SK-MEL-5 (cell line): Measurements from ENCODE around the gene SPAG9. TPM values are rescaled to one million over a fixed set of nuclear protein-coding genes. Genes with fewer than 3 reads are reported as not detected.

ENCODE experiments used
- DNase-seq: peaks from one replicate; pipeline ENCODE4 v3.0.0-alpha.2; 2016; ENCODE audit warnings: low read depth, low spot score
- in situ Hi-C: cut with HindIII; loops from 2 replicates; pipeline ENCODE4 v1.10.0; 2016; ENCODE audit warnings: low sequenced_read_pairs, high pct_unique_total_duplicates, low pct_unique_long_range_greater_than_20kb
- total RNA-seq: library from RNA; depleted of rRNA; stranded (reverse); fragments of >200 nt; shearing (Covaris generic); gene quantifications from 2 replicates; pipeline ENCODE4 v1.2.3, GENCODE V29; 2014

Gene SPAG9
- total RNA-seq, 1 experiment from 2014 or later: 103 TPM

- in situ Hi-C loops: no loop called here
- DNase-seq: no peak
Measured at GRCh38 chr17:51017270-51017669, 103.4 kb downstream of the SPAG9 start.

GRCh38 chr17:51016099-51016498, 104.6 kb downstream of the SPAG9 start:
- DNase-seq: no peak
- in situ Hi-C loops: no loop called here

GRCh38 chr17:51015145-51015558, 105.5 kb downstream of the SPAG9 start:
- in situ Hi-C loops: no loop called here
- DNase-seq: no peak

- no peak for DNase-seq
- in situ Hi-C loops: no loop called here
Measured at GRCh38 chr17:51014129-51014528, 106.5 kb downstream of the SPAG9 start.

- DNase-seq: no peak
- in situ Hi-C loops: no loop called here
Measured at GRCh38 chr17:51013322-51013721, 107.3 kb downstream of the SPAG9 start.

GRCh38 chr17:51012538-51012937, 108.1 kb downstream of the SPAG9 start:
- DNase-seq: no peak
- in situ Hi-C loops: no loop called here

- in situ Hi-C loops: no loop called here
- peak; percentile 58 for DNase-seq
Measured at GRCh38 chr17:51010173-51010675, 110.4 kb downstream of the SPAG9 start.

- in situ Hi-C loops: no loop called here
Measured at GRCh38 chr17:51006601-51007000, 114.1 kb downstream of the SPAG9 start.

GRCh38 chr17:51005768-51006167, 114.9 kb downstream of the SPAG9 start:
- in situ Hi-C loops: no loop called here
- no peak for DNase-seq

More at GRCh38 chr17:51006601-51007000, 114.1 kb downstream of the SPAG9 start:
- DNase-seq: no peak

GRCh38 chr17:51004249-51004648, 116.4 kb downstream of the SPAG9 start:
- in situ Hi-C loops: no loop called here
- no peak for DNase-seq

- peak; percentile 80 for DNase-seq
- in situ Hi-C loops: no loop called here
Measured at GRCh38 chr17:51000835-51001638, 119.6 kb downstream of the SPAG9 start.

- in situ Hi-C loops: no loop called here
- DNase-seq: no peak
Measured at GRCh38 chr17:50995668-50996067, 125.0 kb downstream of the SPAG9 start.

- in situ Hi-C loops: no loop called here
Measured at GRCh38 chr17:50993544-50993943, 127.1 kb downstream of the SPAG9 start.

GRCh38 chr17:50989149-50989548, 131.5 kb downstream of the SPAG9 start:
- in situ Hi-C loops: no loop called here
- DNase-seq: no peak

More at GRCh38 chr17:50993544-50993943, 127.1 kb downstream of the SPAG9 start:
- no peak for DNase-seq

- DNase-seq: no peak
- in situ Hi-C loops: no loop called here
Measured at GRCh38 chr17:50988427-50988826, 132.2 kb downstream of the SPAG9 start.

GRCh38 chr17:50986989-50987660, 133.5 kb downstream of the SPAG9 start:
- in situ Hi-C loops: no loop called here
- no peak for DNase-seq

- in situ Hi-C loops: no loop called here
- no peak for DNase-seq
Measured at GRCh38 chr17:50981279-50981678, 139.4 kb downstream of the SPAG9 start.

- in situ Hi-C loops: no loop called here
- no peak for DNase-seq
Measured at GRCh38 chr17:50979524-50979927, 141.1 kb downstream of the SPAG9 start.
